GM10248 (cell line): ENCODE measurements around the gene PIK3R4.

Source experiments
- CTCF ChIA-PET: fragments of 300-600 bp; sonication (Branson Sonifier 250); formaldehyde crosslinking; extraction: SDS; loops from one replicate; lab custom pipeline; 2021; ENCODE audit warnings: antibody characterized with exemption; lab: Yijun Ruan, JAX
- POLR2A ChIA-PET: fragments of 350-650 bp; sonication (Branson Sonifier 250); formaldehyde crosslinking; extraction: SDS; loops from one replicate; lab custom pipeline; 2020; ENCODE audit warnings: antibody characterized with exemption; lab: Yijun Ruan, JAX
- DNase-seq: peaks from one replicate; pipeline ENCODE4 v3.0.0; 2012; ENCODE audit errors: extremely low spot score
- TF ChIP-seq, protein P1 (sequence below): IDR thresholded peaks from 2 replicates; pipeline ENCODE4 v1.5.1; 2012; ENCODE audit warnings: mild to moderate bottlenecking, low read depth; ENCODE audit errors: extremely low read depth, missing control alignments, control extremely low read depth

Gene PIK3R4

GRCh38 chr3:130761730-130762311, 15.2 kb upstream of the PIK3R4 start:
- ChIA-PET POLR2A (no interaction called here), CTCF (interaction anchor here (1.0 to 5.3 kb wide), 8 partner anchors 8 to 131 kb away, joined by 3 to 91 read pairs (median 4); partner anchors contain the start of gene ATP2C1)
- no peak for DNase-seq
- TF ChIP-seq, protein P1, sequence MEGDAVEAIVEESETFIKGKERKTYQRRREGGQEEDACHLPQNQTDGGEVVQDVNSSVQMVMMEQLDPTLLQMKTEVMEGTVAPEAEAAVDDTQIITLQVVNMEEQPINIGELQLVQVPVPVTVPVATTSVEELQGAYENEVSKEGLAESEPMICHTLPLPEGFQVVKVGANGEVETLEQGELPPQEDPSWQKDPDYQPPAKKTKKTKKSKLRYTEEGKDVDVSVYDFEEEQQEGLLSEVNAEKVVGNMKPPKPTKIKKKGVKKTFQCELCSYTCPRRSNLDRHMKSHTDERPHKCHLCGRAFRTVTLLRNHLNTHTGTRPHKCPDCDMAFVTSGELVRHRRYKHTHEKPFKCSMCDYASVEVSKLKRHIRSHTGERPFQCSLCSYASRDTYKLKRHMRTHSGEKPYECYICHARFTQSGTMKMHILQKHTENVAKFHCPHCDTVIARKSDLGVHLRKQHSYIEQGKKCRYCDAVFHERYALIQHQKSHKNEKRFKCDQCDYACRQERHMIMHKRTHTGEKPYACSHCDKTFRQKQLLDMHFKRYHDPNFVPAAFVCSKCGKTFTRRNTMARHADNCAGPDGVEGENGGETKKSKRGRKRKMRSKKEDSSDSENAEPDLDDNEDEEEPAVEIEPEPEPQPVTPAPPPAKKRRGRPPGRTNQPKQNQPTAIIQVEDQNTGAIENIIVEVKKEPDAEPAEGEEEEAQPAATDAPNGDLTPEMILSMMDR, result no peak

DNA sequence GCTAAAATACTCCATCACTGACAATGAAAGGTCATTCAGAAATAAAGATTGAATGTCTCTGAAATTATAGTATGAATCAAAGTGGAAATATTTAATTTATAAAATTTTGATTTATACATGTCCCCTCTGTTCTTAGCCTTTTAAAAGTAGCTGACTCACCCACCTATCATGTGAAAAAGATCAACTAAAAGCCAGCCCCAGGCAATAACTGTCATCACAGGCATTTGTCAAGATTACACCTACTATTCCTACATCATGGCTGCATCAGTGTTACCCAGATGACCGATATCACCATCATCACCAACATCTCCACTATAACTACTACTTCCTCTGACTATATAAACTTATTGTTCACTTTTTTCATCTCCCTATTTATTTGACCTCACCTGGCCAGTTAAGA, 14.3 kb upstream of the PIK3R4 start:
- TF ChIP-seq, protein P1, result no peak
- DNase-seq, result no peak
- POLR2A ChIA-PET, result no interaction called here
- CTCF ChIA-PET, result interaction anchor here (1.0 to 5.3 kb wide), 23 partner anchors 9 to 222 kb away, joined by 3 to 91 read pairs (median 4); partner anchors contain the start of genes ATP2C1 and PIK3R4

GRCh38 chr3:130759692-130760338, 13.2 kb upstream of the PIK3R4 start:
- DNase-seq, result peak; percentile 67
- CTCF ChIA-PET, result interaction anchor here (0.6 to 5.3 kb wide), 33 partner anchors 9 to 265 kb away, joined by 3 to 91 read pairs (median 3); partner anchors contain the start of genes ATP2C1 and PIK3R4
- TF ChIP-seq, protein P1, result peak; percentile 51
- POLR2A ChIA-PET, result no interaction called here

- DNase-seq, result peak; percentile 45
- TF ChIP-seq, protein P1, result no peak
- CTCF ChIA-PET, result interaction anchor here (0.8 to 5.3 kb wide), 19 partner anchors 9 to 277 kb away, joined by 3 to 91 read pairs (median 5); partner anchors contain the start of genes ATP2C1 and PIK3R4
- POLR2A ChIA-PET, result interaction anchor here (0.7 kb wide), 1 partner anchor 135 kb away, joined by 3 read pairs; the partner anchor contains the start of gene ATP2C1
Observed at GRCh38 chr3:130758624-130759369, 12.2 kb upstream of the PIK3R4 start.

DNA sequence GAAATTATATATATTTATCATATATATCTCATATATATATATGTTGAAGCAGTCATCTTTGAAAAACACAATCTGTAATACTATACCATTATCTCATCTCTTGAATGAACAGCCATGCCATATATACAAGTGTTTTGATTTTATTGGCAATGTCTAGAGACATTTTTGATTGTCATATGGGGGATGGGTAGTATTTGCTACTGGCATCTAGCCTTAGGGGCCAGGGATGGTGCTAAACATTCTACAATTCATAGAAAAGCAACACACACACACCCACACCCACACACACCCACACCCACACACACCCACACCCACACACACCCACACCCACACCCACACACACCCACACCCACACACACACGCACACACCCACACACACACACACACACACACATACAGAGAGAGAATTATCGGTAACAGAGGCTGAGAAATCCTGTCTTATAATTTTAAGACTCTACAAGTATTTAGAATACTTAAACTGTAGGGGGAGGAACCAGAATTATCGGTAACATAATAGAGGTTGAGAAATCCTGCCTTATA, 11.1 kb upstream of the PIK3R4 start:
- TF ChIP-seq, protein P1, result no peak
- CTCF ChIA-PET, result interaction anchor here (1.0 to 5.2 kb wide), 7 partner anchors 8 to 136 kb away, joined by 3 to 91 read pairs (median 10); partner anchors contain the start of gene ATP2C1
- DNase-seq, result no peak
- POLR2A ChIA-PET, result no interaction called here

DNA sequence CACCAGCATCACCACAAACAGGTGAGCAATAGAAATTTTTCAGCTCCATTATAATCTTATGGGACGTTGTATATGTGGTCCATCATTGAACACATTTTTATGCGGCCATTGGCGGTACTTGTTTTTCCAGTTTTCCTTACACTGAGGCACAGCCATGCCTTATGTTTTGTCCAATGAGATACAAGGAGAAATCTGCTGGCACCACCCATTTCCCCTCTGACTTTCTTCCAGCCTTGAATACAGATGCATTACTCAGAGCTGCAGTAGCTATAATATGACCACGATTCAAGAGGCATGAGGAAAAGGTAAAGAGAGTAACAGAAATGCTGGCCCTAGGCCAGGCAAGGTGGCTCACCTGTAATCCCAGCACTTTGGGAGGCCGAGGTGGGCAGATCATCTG, 9.0 kb upstream of the PIK3R4 start:
- POLR2A ChIA-PET, result no interaction called here
- CTCF ChIA-PET, result interaction anchor here (1.6 to 3.8 kb wide), 2 partner anchors 138 to 142 kb away, joined by 3 to 14 read pairs; partner anchors contain the start of gene ATP2C1
- no peak for DNase-seq
- TF ChIP-seq, protein P1, result no peak
